Erythroblast (primary cell): ENCODE measurements around the gene RCCD1.

ENCODE experiments used
- GATA1 ChIP-seq: IDR thresholded peaks from 2 replicates; pipeline ENCODE4 v1.6.1; 2011; ENCODE audit warnings: low read depth, mild to moderate bottlenecking, control low read depth, low read length, moderate library complexity
- POLR2A ChIP-seq: IDR thresholded peaks from 2 replicates; pipeline ENCODE4 v1.6.1; 2011; ENCODE audit warnings: mild to moderate bottlenecking, low read length

- TF ChIP-seq POLR2A (no peak), GATA1 (no peak)
Observed at GRCh38 chr15:91007266-91007665, 52.6 kb downstream of the RCCD1 start.
